ENCODE measurements around the gene CABP1. TPM values are rescaled to one million over a fixed set of nuclear protein-coding genes. Genes with fewer than 3 reads are reported as not detected.

Gene CABP1
- total and polyA plus RNA-seq, 9 of the 15 experiments (the other 6 are each of a cell fraction or from before 2014, with no cell fraction given): not detected

- TF ChIP-seq CXXC5 (CRISPR knock-in tag; IDR thresholded peaks at IDR 0.05): no peak
- TF ChIP-seq RAD51 (IDR thresholded peaks at IDR 0.05; ENCODE audit: borderline replicate concordance, low read depth): no peak
- no peak for TF ChIP-seq SUPT5H (IDR thresholded peaks at IDR 0.05)
- no peak for TF ChIP-seq ZNF668 (CRISPR knock-in tag; IDR thresholded peaks at IDR 0.05)
Observed at GRCh38 chr12:120685522-120685921, 45.1 kb downstream of the CABP1 start (continued).

- DNase-seq (ENCODE audit: extremely low read depth in 1 of 4, low spot score in 3 of 4) (peak; percentile 94 to 99 (median 96)), FAIRE-seq (peak; percentile 95), ATAC-seq (peak; percentile 92)
- ChIA-PET POLR2A (interaction anchor here (0.6 to 1.4 kb wide), 4 partner anchors 11 to 37 kb away, joined by 3 to 4 read pairs (median 4); partner anchors contain the start of gene UNC119B), CTCF (ENCODE audit: low intra/inter-chr PET ratio) (no interaction called here)
- H3K9me3 ChIP-seq (replicated peaks; ENCODE audit: control insufficient read depth, insufficient read depth, low read depth, low read length): no peaks in the 10 kb centered on the region
- peak overlapping the region; percentile 91 for H3K4me3 ChIP-seq
- no peaks in the 10 kb centered on the region for H3K9me1 ChIP-seq (ENCODE audit: control insufficient read depth, insufficient read depth, low read length)
- H3K9ac ChIP-seq (ENCODE audit: insufficient read depth in 1 of 2, low read depth in 2 of 2, low read length in 2 of 2): peak overlapping the region; percentile 87 to 94
- no peaks in the 10 kb centered on the region for H3K27me3 ChIP-seq (ENCODE audit: control insufficient read depth in 2 of 2, insufficient read depth in 2 of 2, low read length in 2 of 2)
- peak overlapping the region; percentile 96 for H2AFZ ChIP-seq (ENCODE audit: low read depth, low read length)
- H3K4me2 ChIP-seq (ENCODE audit: insufficient read depth, low read length): peak overlapping the region; percentile 92
- peak overlapping the region; percentile 91 for H3K27ac ChIP-seq (ENCODE audit: extremely low read depth, low read depth, low read length)
- H3K4me1 ChIP-seq (replicated peaks in 1 of 2; ENCODE audit: control insufficient read depth in 2 of 2, insufficient read depth in 2 of 2, low read length in 2 of 2): peaks cover 14 to 17% of the 10 kb centered on the region in 2 experiments; a peak in 3 of 5 replicates
- in situ Hi-C loops (cut with MboI) (no loop called here), intact Hi-C loops (cut with micrococcal nuclease) (loop anchor here (1.0 to 2.0 kb wide), 2 partner anchors 25 to 102 kb away; partner anchors contain the start of gene UNC119B)
- peaks cover 43% of the 10 kb centered on the region for H3K79me2 ChIP-seq (ENCODE audit: control insufficient read depth, insufficient read depth, low read length)
- peaks cover 19% of the 10 kb centered on the region for H4K20me1 ChIP-seq (replicated peaks; ENCODE audit: control insufficient read depth, insufficient read depth, low read length)
- no TSS peak for BruUV-seq (replicated peaks)
- H3K36me3 ChIP-seq (ENCODE audit: control insufficient read depth, insufficient read depth, low read length): peaks cover 13% of the 10 kb centered on the region; the same call in 2 of the 3 replicates
- 1% methylated on average over 36 of the region's 46 CpGs for WGBS (ENCODE audit: insufficient coverage, low coverage, missing lambda C conversion rate)
- TF ChIP-seq KDM1A (IDR thresholded peaks at IDR 0.05): peak in 1 of 2 experiments; percentile 14; a peak in 1 of 4 replicates
- 0 out of 2 replicates have a peak, but pooled peaks have one; percentile 24 for TF ChIP-seq POLR2H (tag; IDR thresholded peaks at IDR 0.05; ENCODE audit: low read depth)
- peak in 1 of 2 experiments; percentile 28; a peak in 1 of 4 replicates for TF ChIP-seq RCOR1 (IDR thresholded peaks at IDR 0.05; ENCODE audit: borderline replicate concordance in 1 of 2, low read depth in 2 of 2, low read length in 2 of 2)
- TF ChIP-seq NFIC (IDR thresholded peaks at IDR 0.05): peak; percentile 24
- TF ChIP-seq ZNF24 (IDR thresholded peaks at IDR 0.05): 0 out of 2 replicates have a peak, but pooled peaks have one; percentile 30
- no peak for TF ChIP-seq PTBP1 (IDR thresholded peaks at IDR 0.05; ENCODE audit: low read depth, low read length)
- peak; percentile 57 to 65 for TF ChIP-seq E2F6 (IDR thresholded peaks at IDR 0.05; ENCODE audit: borderline replicate concordance in 1 of 2, extremely low read depth in 1 of 2, insufficient read depth in 1 of 2, insufficient read length in 1 of 2, low read depth in 1 of 2, low read length in 1 of 2, poor library complexity in 1 of 2, severe bottlenecking in 1 of 2)
- TF ChIP-seq JUND (IDR thresholded peaks at IDR 0.05; ENCODE audit: borderline replicate concordance, low read depth, low read length): peak; percentile 64; the same call in 1 of the 2 replicates
- TF ChIP-seq JUND (tag; IDR thresholded peaks at IDR 0.05; ENCODE audit: borderline replicate concordance, low read depth, low read length): no peak
- TF ChIP-seq HMGN3 (IDR thresholded peaks at IDR 0.05; ENCODE audit: borderline replicate concordance, extremely low read depth, insufficient read length, low read depth, low read length): peak; percentile 67
- no peak for TF ChIP-seq ZNF146 (CRISPR knock-in tag; IDR thresholded peaks at IDR 0.05; ENCODE audit: unreplicated experiment)
- 0 out of 2 replicates have a peak, but pooled peaks have one; percentile 7 for TF ChIP-seq ZNF512 (tag; IDR thresholded peaks at IDR 0.05)
- peak; percentile 55 for TF ChIP-seq SUPT5H (IDR thresholded peaks at IDR 0.05)
Observed at GRCh38 chr12:120686151-120686689, 45.8 kb downstream of the CABP1 start.
